ENCODE measurements around the gene PPIP5K2.

DNA sequence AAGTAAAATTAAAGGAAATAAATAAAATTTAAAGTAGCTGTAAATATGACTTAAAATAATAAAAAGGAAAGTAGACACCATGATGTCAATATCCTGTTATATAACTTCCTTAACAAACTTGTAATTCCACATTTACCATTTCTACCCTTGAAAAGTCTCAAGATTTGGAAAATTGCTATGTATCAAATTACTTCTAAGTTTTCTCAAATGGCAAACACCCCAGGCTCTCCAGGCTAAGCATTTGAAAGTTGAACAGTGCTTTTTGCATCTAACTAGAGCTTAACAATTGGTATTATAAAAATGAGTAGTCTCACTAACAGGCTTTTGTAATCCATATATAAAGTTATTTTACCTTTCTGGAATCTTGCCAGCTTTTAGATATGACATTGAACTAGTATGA is 97.0 kb downstream of the PPIP5K2 start:
- TF ChIP-seq, protein P1, sequence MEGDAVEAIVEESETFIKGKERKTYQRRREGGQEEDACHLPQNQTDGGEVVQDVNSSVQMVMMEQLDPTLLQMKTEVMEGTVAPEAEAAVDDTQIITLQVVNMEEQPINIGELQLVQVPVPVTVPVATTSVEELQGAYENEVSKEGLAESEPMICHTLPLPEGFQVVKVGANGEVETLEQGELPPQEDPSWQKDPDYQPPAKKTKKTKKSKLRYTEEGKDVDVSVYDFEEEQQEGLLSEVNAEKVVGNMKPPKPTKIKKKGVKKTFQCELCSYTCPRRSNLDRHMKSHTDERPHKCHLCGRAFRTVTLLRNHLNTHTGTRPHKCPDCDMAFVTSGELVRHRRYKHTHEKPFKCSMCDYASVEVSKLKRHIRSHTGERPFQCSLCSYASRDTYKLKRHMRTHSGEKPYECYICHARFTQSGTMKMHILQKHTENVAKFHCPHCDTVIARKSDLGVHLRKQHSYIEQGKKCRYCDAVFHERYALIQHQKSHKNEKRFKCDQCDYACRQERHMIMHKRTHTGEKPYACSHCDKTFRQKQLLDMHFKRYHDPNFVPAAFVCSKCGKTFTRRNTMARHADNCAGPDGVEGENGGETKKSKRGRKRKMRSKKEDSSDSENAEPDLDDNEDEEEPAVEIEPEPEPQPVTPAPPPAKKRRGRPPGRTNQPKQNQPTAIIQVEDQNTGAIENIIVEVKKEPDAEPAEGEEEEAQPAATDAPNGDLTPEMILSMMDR (IDR thresholded peaks at IDR 0.05; ENCODE audit: poor library complexity, severe bottlenecking) = no peak
- TF ChIP-seq, protein P2, sequence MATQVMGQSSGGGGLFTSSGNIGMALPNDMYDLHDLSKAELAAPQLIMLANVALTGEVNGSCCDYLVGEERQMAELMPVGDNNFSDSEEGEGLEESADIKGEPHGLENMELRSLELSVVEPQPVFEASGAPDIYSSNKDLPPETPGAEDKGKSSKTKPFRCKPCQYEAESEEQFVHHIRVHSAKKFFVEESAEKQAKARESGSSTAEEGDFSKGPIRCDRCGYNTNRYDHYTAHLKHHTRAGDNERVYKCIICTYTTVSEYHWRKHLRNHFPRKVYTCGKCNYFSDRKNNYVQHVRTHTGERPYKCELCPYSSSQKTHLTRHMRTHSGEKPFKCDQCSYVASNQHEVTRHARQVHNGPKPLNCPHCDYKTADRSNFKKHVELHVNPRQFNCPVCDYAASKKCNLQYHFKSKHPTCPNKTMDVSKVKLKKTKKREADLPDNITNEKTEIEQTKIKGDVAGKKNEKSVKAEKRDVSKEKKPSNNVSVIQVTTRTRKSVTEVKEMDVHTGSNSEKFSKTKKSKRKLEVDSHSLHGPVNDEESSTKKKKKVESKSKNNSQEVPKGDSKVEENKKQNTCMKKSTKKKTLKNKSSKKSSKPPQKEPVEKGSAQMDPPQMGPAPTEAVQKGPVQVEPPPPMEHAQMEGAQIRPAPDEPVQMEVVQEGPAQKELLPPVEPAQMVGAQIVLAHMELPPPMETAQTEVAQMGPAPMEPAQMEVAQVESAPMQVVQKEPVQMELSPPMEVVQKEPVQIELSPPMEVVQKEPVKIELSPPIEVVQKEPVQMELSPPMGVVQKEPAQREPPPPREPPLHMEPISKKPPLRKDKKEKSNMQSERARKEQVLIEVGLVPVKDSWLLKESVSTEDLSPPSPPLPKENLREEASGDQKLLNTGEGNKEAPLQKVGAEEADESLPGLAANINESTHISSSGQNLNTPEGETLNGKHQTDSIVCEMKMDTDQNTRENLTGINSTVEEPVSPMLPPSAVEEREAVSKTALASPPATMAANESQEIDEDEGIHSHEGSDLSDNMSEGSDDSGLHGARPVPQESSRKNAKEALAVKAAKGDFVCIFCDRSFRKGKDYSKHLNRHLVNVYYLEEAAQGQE (IDR thresholded peaks at IDR 0.05; ENCODE audit: borderline replicate concordance) = no peak
- TF ChIP-seq SMC3 (conservative IDR thresholded peaks at IDR 0.05; ENCODE audit: poor library complexity) = no peak
